Neural progenitor cell (in vitro differentiated cells): ENCODE measurements around the gene SEMA3D. TPM values are rescaled to one million over a fixed set of nuclear protein-coding genes. Genes with fewer than 3 reads are reported as not detected.

Experiments
- DNase-seq: peaks from one replicate; pipeline ENCODE4 v3.0.0-alpha.2; 2016; ENCODE audit warnings: low spot score
- H2AFZ ChIP-seq: fragments of 200-600 bp; sonication (generic); replicated peaks from 2 replicates; pipeline ENCODE4 v1.6.1; 2016; ENCODE audit warnings: antibody characterized with exemption
- H3F3A ChIP-seq: fragments of 200-600 bp; sonication (generic); 2 replicates; pipeline ENCODE4 v1.6.1; 2016; ENCODE audit warnings: antibody characterized with exemption, low read depth
- H3K27ac ChIP-seq: fragments of 200-600 bp; sonication (generic); 2 replicates; pipeline ENCODE4 v1.5.1; 2016; ENCODE audit warnings: mild to moderate bottlenecking
- H3K27me3 ChIP-seq: fragments of 200-600 bp; sonication (generic); 2 replicates; pipeline ENCODE4 v1.6.1; 2016; ENCODE audit warnings: mild to moderate bottlenecking, moderate library complexity
- H3K36me3 ChIP-seq: fragments of 200-600 bp; sonication (generic); 2 replicates; pipeline ENCODE4 v1.5.1; 2016
- H3K4me1 ChIP-seq: fragments of 200-600 bp; sonication (generic); 2 replicates; pipeline ENCODE4 v1.6.1; 2016; ENCODE audit warnings: mixed run types
- H3K4me2 ChIP-seq: fragments of 200-600 bp; sonication (generic); 2 replicates; pipeline ENCODE4 v1.6.1; 2016
- H3K4me3 ChIP-seq: fragments of 200-600 bp; sonication (generic); 2 replicates; pipeline ENCODE4 v1.5.1; 2016
- H3K79me2 ChIP-seq: fragments of 200-600 bp; sonication (generic); 2 replicates; pipeline ENCODE4 v1.6.1; 2016; ENCODE audit warnings: low read depth
- H3K9ac ChIP-seq: fragments of 200-600 bp; sonication (generic); 2 replicates; pipeline ENCODE4 v1.6.1; 2016
- H3K9me3 ChIP-seq: fragments of 200-600 bp; sonication (generic); 2 replicates; pipeline ENCODE4 v1.5.1; 2016; ENCODE audit warnings: low read depth
- H4K20me1 ChIP-seq: fragments of 200-600 bp; sonication (generic); 2 replicates; pipeline ENCODE4 v1.6.1; 2016; ENCODE audit warnings: low read depth
- H3K27ac Mint-ChIP-seq: 3 replicates; pipeline ENCODE4 v1.8.0; 2021; ENCODE audit warnings: mixed read lengths
- H3K27me3 Mint-ChIP-seq: 2 replicates; pipeline ENCODE4 v1.8.0; 2022; ENCODE audit warnings: low read depth, mild to moderate bottlenecking, inconsistent platforms, moderate library complexity, mixed read lengths; ENCODE audit not compliant: insufficient read depth
- H3K36me3 Mint-ChIP-seq: 3 replicates; pipeline ENCODE4 v1.8.0; 2021; ENCODE audit warnings: mixed read lengths
- H3K4me1 Mint-ChIP-seq: 3 replicates; pipeline ENCODE4 v1.8.0; 2021; ENCODE audit warnings: mixed read lengths
- H3K4me3 Mint-ChIP-seq: 3 replicates; pipeline ENCODE4 v1.8.0; 2021; ENCODE audit warnings: mild to moderate bottlenecking, moderate library complexity, mixed read lengths
- H3K9me3 Mint-ChIP-seq: 3 replicates; pipeline ENCODE4 v1.8.0; 2020; ENCODE audit warnings: mixed read lengths
- EZH2 ChIP-seq: fragments of 200-600 bp; sonication (generic); IDR thresholded peaks from 2 replicates; pipeline ENCODE4 v1.6.1; 2017; ENCODE audit warnings: antibody characterized with exemption, mild to moderate bottlenecking, moderate library complexity
- EZH2phosphoT487 ChIP-seq: fragments of 200-600 bp; sonication (generic); IDR thresholded peaks from 2 replicates; pipeline ENCODE4 v1.6.1; 2017; ENCODE audit warnings: antibody characterized with exemption
- total RNA-seq: library from RNA; depleted of rRNA; stranded (reverse); fragments of >200 nt; gene quantifications from 2 replicates; pipeline ENCODE4 v1.2.3, GENCODE V29; 2015; ENCODE audit warnings: low replicate concordance
- TF ChIP-seq, protein P1 (sequence below): fragments of 200-600 bp; sonication (generic); IDR thresholded peaks from 2 replicates; pipeline ENCODE4 v1.5.1; 2017; ENCODE audit warnings: antibody characterized with exemption, mild to moderate bottlenecking

Gene SEMA3D
- total RNA-seq, 1 donor from 2014 or later: 0.99 TPM

DNA sequence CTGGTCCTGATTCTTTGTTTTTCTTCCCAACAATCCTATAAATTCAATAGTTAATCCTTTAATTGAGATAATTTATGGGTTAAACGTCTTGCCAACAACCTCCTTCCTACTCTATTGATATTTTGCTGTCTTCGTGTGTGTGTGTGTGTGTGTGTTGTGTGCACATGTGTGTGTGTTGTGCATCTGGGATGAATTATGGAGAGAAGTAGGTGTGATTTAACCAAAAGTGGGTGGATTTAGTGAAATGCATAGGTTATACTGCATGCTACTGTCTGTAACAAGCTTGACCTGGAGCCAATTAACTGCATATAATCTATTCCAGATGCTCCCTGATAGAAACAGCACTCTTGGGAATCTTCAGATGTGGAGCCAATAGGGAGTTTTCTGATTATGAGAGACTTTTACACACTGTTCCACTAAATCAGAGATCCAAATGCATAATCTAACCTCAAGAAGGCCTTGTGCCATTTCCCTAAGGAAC, 61.2 kb downstream of the SEMA3D start:
- H3K36me3 Mint-ChIP-seq: no peaks in the 10 kb centered on the region
- Histone ChIP-seq H3K79me2 (no peaks in the 10 kb centered on the region), H4K20me1 (no peaks in the 10 kb centered on the region), H3K9me3 (no peaks in the 10 kb centered on the region), H3K4me1 (no peaks in the 10 kb centered on the region), H3K36me3 (no peaks in the 10 kb centered on the region), H3K4me2 (no peak overlapping the region), H3K27me3 (no peaks in the 10 kb centered on the region), H2AFZ (no peak overlapping the region), H3K9ac (no peak overlapping the region), H3F3A (no peaks in the 10 kb centered on the region), H3K4me3 (no peak overlapping the region), H3K27ac (no peak overlapping the region)
- no peak overlapping the region for H3K4me3 Mint-ChIP-seq
- no peak for TF ChIP-seq EZH2phosphoT487
- no peak for TF ChIP-seq EZH2
- TF ChIP-seq, protein P1, sequence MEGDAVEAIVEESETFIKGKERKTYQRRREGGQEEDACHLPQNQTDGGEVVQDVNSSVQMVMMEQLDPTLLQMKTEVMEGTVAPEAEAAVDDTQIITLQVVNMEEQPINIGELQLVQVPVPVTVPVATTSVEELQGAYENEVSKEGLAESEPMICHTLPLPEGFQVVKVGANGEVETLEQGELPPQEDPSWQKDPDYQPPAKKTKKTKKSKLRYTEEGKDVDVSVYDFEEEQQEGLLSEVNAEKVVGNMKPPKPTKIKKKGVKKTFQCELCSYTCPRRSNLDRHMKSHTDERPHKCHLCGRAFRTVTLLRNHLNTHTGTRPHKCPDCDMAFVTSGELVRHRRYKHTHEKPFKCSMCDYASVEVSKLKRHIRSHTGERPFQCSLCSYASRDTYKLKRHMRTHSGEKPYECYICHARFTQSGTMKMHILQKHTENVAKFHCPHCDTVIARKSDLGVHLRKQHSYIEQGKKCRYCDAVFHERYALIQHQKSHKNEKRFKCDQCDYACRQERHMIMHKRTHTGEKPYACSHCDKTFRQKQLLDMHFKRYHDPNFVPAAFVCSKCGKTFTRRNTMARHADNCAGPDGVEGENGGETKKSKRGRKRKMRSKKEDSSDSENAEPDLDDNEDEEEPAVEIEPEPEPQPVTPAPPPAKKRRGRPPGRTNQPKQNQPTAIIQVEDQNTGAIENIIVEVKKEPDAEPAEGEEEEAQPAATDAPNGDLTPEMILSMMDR: no peak
- peaks cover 4% of the 10 kb centered on the region for H3K4me1 Mint-ChIP-seq
- no peak overlapping the region for H3K27ac Mint-ChIP-seq
- no peaks in the 10 kb centered on the region for H3K27me3 Mint-ChIP-seq
- no peaks in the 10 kb centered on the region for H3K9me3 Mint-ChIP-seq
- DNase-seq: no peak

DNA sequence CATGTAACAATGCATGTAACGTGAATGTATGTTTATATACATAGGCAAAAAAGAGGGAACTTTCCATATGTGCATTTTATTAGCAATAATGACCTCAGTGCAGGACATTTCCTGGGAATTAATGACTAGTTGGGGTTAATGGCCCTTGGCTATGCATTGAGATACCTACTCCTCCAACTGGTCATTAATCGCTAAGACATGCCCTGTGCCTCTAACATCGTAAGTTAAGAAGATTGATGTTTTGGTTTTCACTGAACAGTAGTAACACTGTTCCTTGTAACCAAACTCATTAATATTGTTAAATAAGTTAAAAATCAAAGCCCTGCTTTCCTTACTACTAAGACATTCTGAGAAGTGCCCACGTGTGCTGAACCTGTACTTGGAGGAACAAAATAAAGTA, 61.7 kb downstream of the SEMA3D start:
- H3K36me3 ChIP-seq: no peaks in the 10 kb centered on the region
- Mint-ChIP-seq H3K4me1 (peaks cover 4% of the 10 kb centered on the region), H3K4me3 (no peak overlapping the region), H3K27me3 (no peaks in the 10 kb centered on the region), H3K27ac (no peak overlapping the region), H3K9me3 (no peaks in the 10 kb centered on the region), H3K36me3 (no peaks in the 10 kb centered on the region)
- no peak for DNase-seq
- no peak overlapping the region for H2AFZ ChIP-seq
- no peak overlapping the region for H3K4me2 ChIP-seq
- H3K4me1 ChIP-seq: no peaks in the 10 kb centered on the region
- H3K4me3 ChIP-seq: no peak overlapping the region
- H3K79me2 ChIP-seq: no peaks in the 10 kb centered on the region
- no peaks in the 10 kb centered on the region for H3F3A ChIP-seq
- no peak overlapping the region for H3K9ac ChIP-seq
- H3K9me3 ChIP-seq: no peaks in the 10 kb centered on the region
- no peaks in the 10 kb centered on the region for H4K20me1 ChIP-seq
- TF ChIP-seq EZH2: no peak
- TF ChIP-seq, protein P1: no peak
- no peak for TF ChIP-seq EZH2phosphoT487
- H3K27me3 ChIP-seq: no peaks in the 10 kb centered on the region
- H3K27ac ChIP-seq: no peak overlapping the region

GRCh38 chr7:85119934-85120333, 66.9 kb downstream of the SEMA3D start:
- Histone ChIP-seq H4K20me1 (no peaks in the 10 kb centered on the region), H2AFZ (no peak overlapping the region), H3F3A (no peaks in the 10 kb centered on the region), H3K9me3 (peaks cover 5% of the 10 kb centered on the region), H3K4me1 (no peaks in the 10 kb centered on the region), H3K9ac (no peak overlapping the region), H3K27ac (no peak overlapping the region), H3K4me2 (no peak overlapping the region), H3K79me2 (no peaks in the 10 kb centered on the region), H3K4me3 (no peak overlapping the region), H3K27me3 (no peaks in the 10 kb centered on the region), H3K36me3 (no peaks in the 10 kb centered on the region)
- Mint-ChIP-seq H3K4me3 (no peak overlapping the region), H3K9me3 (no peaks in the 10 kb centered on the region), H3K4me1 (no peaks in the 10 kb centered on the region), H3K27me3 (no peaks in the 10 kb centered on the region), H3K36me3 (peaks cover 3% of the 10 kb centered on the region), H3K27ac (no peak overlapping the region)
- DNase-seq: no peak
- TF ChIP-seq EZH2: no peak
- TF ChIP-seq EZH2phosphoT487: no peak
- TF ChIP-seq, protein P1: no peak
